Activated naive CD4-positive, alpha-beta T cell treated with anti-CD3 and anti-CD28 coated beads, Interleukin-2, amount 10 ng/mL, durations not matched to agents 5 hours and 36 hours (primary cell): ENCODE results near the gene TOMM34. TPM values are rescaled to one million over a fixed set of nuclear protein-coding genes. Genes with fewer than 3 reads are reported as not detected.

ENCODE experiments used
- total RNA-seq, 2 experiments: library from RNA; stranded (reverse); gene quantifications; one replicate each; pipeline ENCODE4 v1.2.3, GENCODE V29; 2021

Gene TOMM34, protein sequence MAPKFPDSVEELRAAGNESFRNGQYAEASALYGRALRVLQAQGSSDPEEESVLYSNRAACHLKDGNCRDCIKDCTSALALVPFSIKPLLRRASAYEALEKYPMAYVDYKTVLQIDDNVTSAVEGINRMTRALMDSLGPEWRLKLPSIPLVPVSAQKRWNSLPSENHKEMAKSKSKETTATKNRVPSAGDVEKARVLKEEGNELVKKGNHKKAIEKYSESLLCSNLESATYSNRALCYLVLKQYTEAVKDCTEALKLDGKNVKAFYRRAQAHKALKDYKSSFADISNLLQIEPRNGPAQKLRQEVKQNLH
- total RNA-seq, result 10 to 100 TPM; 14.0 to 14.5 TPM

DNA sequence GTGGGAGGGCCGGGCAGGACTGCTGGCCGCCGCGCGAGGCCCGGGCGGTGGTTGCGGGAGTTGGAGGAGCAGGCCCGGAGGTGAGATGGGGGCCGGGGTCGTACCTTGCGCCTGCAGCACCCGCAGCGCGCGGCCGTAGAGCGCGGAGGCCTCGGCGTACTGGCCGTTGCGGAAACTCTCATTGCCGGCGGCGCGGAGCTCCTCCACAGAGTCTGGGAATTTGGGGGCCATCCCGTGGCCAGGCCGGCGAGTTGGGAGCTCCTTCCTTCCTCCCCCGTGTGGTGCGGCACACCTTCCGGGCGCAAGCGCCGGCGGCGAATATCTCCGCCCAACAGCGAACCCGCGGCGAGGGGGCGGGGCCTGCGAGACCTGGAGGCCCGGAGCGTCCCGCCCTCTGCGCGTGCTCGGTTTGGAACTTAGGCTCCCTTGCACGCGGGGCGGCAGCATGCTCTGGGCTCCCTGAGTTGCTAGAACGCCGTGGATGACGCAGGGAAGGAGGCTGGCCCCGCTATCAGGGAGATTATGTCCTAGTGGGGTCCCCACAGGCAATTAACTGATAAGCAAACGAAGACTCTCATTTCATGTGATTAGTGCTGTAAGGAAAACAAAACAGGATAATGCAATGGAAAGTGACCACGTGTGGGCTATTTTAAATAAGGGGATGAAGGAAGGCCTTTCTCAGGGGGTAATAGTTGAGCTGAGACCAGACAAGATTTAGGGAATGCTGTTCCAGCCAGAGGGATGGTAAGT lies at the start of gene TOMM34:
TSS of gene TOMM34 (minus strand) at position 295 of the 750 bp plus-strand sequence. CDS start at position 231, 64 bp downstream.

DNA sequence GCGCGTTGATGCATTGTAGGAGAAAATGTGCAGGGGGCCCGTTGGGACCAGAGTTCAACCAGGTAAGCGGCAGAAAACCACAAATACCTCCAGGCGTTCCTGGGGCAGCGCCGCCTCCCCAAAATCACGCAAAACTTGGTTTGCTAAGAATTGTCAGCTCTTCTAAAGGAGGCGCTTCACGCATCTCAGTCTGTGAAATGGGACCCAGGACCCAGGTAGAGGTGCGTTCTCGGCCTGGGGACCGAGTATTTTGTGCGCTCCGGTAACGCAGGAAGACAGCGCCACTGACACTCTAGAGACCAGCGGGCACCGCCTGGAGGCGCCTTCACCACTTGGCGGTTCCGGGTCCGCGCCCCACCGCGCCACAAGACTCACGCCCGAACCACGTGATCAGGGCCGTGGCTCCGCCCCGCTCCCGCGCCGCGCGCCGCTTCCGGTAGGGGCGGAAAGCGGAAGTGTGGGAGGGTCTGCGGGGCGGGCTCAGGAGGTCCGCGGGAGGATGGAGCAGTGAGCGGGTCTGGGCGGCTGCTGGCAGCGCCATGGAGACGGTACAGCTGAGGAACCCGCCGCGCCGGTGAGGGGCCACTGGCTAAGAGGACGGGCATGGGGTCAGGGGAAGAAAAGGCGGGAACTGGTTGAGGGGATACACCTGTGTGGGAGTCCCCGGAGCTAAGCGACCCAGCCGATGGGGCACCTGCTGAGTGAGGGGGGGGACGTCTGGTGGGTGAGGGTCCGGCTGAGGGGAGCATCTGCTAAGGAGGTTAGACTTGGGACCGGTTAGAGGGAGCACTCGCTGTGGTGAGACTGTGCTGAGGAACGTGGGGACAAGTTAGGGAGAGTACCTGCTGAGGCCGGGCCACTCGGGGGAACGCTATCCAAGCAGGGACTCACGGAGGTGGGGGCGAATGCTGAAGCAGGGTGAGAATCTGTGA lies 6.1 kb upstream of the TOMM34 start, which contains the start of gene STK4:
TSS of gene STK4 (plus strand) at position 483 of the 932 bp plus-strand sequence. CDS start at position 540, 57 bp downstream.

DNA sequence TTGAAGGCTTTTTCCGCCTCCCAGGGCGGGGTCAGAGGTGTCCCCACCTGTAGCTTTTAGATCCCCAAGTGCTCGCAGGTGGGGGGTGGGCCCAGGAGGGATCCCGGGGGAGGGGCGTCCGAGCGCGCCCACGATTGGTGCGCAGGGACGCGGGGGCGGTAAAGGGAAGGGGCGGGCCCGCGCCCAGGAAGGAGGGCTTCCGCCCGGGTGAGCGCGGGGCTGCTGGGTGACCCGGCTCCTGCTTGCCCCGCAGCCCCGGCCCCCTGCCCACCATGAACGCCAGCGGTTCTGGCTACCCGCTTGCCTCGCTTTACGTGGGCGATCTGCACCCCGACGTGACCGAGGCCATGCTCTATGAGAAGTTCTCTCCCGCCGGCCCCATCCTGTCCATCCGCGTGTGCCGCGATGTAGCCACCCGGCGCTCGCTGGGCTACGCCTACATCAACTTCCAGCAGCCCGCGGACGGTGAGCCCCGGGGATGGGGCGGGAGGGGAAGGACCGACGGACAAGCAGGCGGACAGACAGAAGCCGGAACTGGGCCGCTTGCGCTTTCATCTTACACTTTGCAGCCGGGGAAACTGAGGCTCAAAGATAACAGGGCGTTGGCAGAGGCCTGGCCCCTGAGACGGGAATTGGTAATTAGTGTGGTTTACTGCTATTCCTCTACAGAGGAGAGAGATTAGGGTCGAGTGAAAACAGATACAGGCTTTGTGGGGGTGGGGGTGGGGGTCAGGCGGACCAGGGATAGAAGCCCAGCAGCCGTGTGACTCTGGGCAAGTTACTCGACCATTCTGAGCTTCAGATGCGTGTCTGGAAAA lies 50.1 kb downstream of the TOMM34 start, which contains the start of gene PABPC1L:
TSS of gene PABPC1L (plus strand) at position 189 of the 818 bp plus-strand sequence. CDS start at position 273, 84 bp downstream.

Other genes with a start within 250 kb of the TOMM34 start
- gene CCN5, start 245.0 kb downstream of the TOMM34 start, total RNA-seq, result not detected
- gene KCNK15, start 214.5 kb downstream of the TOMM34 start, total RNA-seq, result not detected
- gene RIMS4, start 149.9 kb downstream of the TOMM34 start, total RNA-seq, result not detected
- 100 to 1,000 TPM; 270 to 282 TPM for gene YWHAB, start 74.7 kb downstream of the TOMM34 start, total RNA-seq
- 10 to 100 TPM; 53.7 to 65.1 TPM for gene PABPC1L, start 50.3 kb downstream of the TOMM34 start, total RNA-seq
- gene STK4, start 6.1 kb upstream of the TOMM34 start, total RNA-seq, result 100 to 1,000 TPM; 195 to 201 TPM
- gene KCNS1, start 140.7 kb upstream of the TOMM34 start, total RNA-seq, result under 1 TPM; 0.12 to 0.13 TPM
- not detected for gene WFDC5, start 154.8 kb upstream of the TOMM34 start, total RNA-seq
- gene WFDC12, start 164.1 kb upstream of the TOMM34 start, total RNA-seq, result not detected
- gene PI3, start 214.5 kb upstream of the TOMM34 start, total RNA-seq, result not detected
- not detected for gene SEMG1, start 246.6 kb upstream of the TOMM34 start, total RNA-seq